Ovary (tissue), 3 donors: ENCODE results near the gene FOXQ1.
"Not testable (repeated sequence)": the region's sequence is repeated elsewhere in the genome, so short reads cannot be mapped to it uniquely, and the experiment has no call there.

Experiments
- CTCF ChIP-seq, 3 donors: fragments of 450-650 bp in 2 of 3; fragments of 200-600 bp in 1 of 3; IDR thresholded peaks; one replicate each; pipeline versions ENCODE4 v1.5.1 to v1.8.0; 2016 to 2022; ENCODE audit warnings: antibody characterized with exemption in 3 of 3, mild to moderate bottlenecking in 1 of 3
- EP300 ChIP-seq: sonication (generic); formaldehyde crosslinking; IDR thresholded peaks from one replicate; pipeline ENCODE4 v1.6.1; 2017; ENCODE audit warnings: antibody characterized with exemption
- POLR2A ChIP-seq: fragments of 450-650 bp; IDR thresholded peaks from one replicate; pipeline ENCODE4 v1.6.1; 2017; ENCODE audit warnings: antibody characterized with exemption, mild to moderate bottlenecking, moderate library complexity
- donor health status: DM: no; HTN: no; CAD: no.

- TF ChIP-seq CTCF (IDR thresholded peaks at IDR 0.05); POLR2A; EP300: not testable (repeated sequence)
These were observed 43.2 kb downstream of the FOXQ1 start for GRCh38 chr6:1355068-1355467.
